HepG2 (cell line): Measurements from ENCODE around the gene TPPP3. TPM values are rescaled to one million over a fixed set of nuclear protein-coding genes. Genes with fewer than 3 reads are reported as not detected.

Source experiments
- CHCHD3 ChIP-seq: sonication (generic); formaldehyde crosslinking; IDR thresholded peaks from 2 replicates; pipeline ENCODE4 v1.8.0; 2022; ENCODE audit warnings: mild to moderate bottlenecking, missing genetic modification reagents, moderate library complexity
- DR1 ChIP-seq: sonication (generic); formaldehyde crosslinking; IDR thresholded peaks from 2 replicates; pipeline ENCODE4 v1.8.0; 2021; ENCODE audit warnings: mild to moderate bottlenecking, missing genetic modification reagents, inconsistent platforms
- FOSL1 ChIP-seq: sonication (generic); formaldehyde crosslinking; IDR thresholded peaks from 2 replicates; pipeline ENCODE4 v1.9.0; 2021; ENCODE audit warnings: missing genetic modification reagents, borderline replicate concordance
- IKZF4 ChIP-seq: sonication (generic); formaldehyde crosslinking; IDR thresholded peaks from 2 replicates; pipeline ENCODE4 v1.5.1; 2020; ENCODE audit warnings: borderline replicate concordance, mild to moderate bottlenecking, low read depth, missing genetic modification reagents; ENCODE audit errors: not compliant biosample characterization
- KDM5B ChIP-seq: sonication (generic); formaldehyde crosslinking; IDR thresholded peaks from 2 replicates; pipeline ENCODE4 v1.4.0; 2020; ENCODE audit warnings: missing genetic modification reagents, mild to moderate bottlenecking, borderline replicate concordance
- LBX2 ChIP-seq: sonication (generic); formaldehyde crosslinking; IDR thresholded peaks from 2 replicates; pipeline ENCODE4 v1.5.0; 2020; ENCODE audit warnings: missing genetic modification reagents, mild to moderate bottlenecking, borderline replicate concordance
- NKX3-1 ChIP-seq: sonication (generic); formaldehyde crosslinking; IDR thresholded peaks from 2 replicates; pipeline ENCODE4 v1.5.0; 2020; ENCODE audit warnings: missing genetic modification reagents
- PCBP1 ChIP-seq: fragments of 200-400 bp; formaldehyde crosslinking; IDR thresholded peaks from 2 replicates; pipeline ENCODE4 v1.6.1; 2017; ENCODE audit warnings: mild to moderate bottlenecking, low read depth, low read length, borderline replicate concordance
- POGZ ChIP-seq: sonication (generic); formaldehyde crosslinking; IDR thresholded peaks from 2 replicates; pipeline ENCODE4 v1.4.0; 2020; ENCODE audit warnings: mild to moderate bottlenecking, missing genetic modification reagents
- SATB2 ChIP-seq: sonication (generic); formaldehyde crosslinking; IDR thresholded peaks from 2 replicates; pipeline ENCODE4 v1.5.0; 2020; ENCODE audit warnings: missing genetic modification reagents
- TP53 ChIP-seq: sonication (generic); formaldehyde crosslinking; conservative IDR thresholded peaks from 2 replicates; pipeline ENCODE4 v1.4.0; 2020; ENCODE audit warnings: missing genetic modification reagents
- ZNF20 ChIP-seq: sonication (generic); formaldehyde crosslinking; IDR thresholded peaks from 2 replicates; pipeline ENCODE4 v1.4.0; 2020; ENCODE audit warnings: mild to moderate bottlenecking, moderate library complexity, missing genetic modification reagents
- ZNF672 ChIP-seq: sonication (generic); formaldehyde crosslinking; IDR thresholded peaks from 2 replicates; pipeline ENCODE4 v1.8.1; 2022; ENCODE audit warnings: missing genetic modification reagents
- ZNF761 ChIP-seq: sonication (generic); formaldehyde crosslinking; conservative IDR thresholded peaks from 2 replicates; pipeline ENCODE4 v1.4.0; 2020; ENCODE audit warnings: mild to moderate bottlenecking, missing genetic modification reagents
- ZNF775 ChIP-seq: sonication (generic); formaldehyde crosslinking; IDR thresholded peaks from 2 replicates; pipeline ENCODE4 v1.4.0; 2020; ENCODE audit warnings: missing genetic modification reagents, mild to moderate bottlenecking, moderate library complexity, borderline replicate concordance
- ZNF790 ChIP-seq: sonication (generic); formaldehyde crosslinking; IDR thresholded peaks from 2 replicates; pipeline ENCODE4 v1.8.0; 2022; ENCODE audit warnings: missing genetic modification reagents, mild to moderate bottlenecking, borderline replicate concordance
- polyA plus RNA-seq, 8 experiments: library from polyadenylated mRNA; depleted of rRNA in 3 of 8; stranded (reverse) in 7 of 8; unstranded in 1 of 8; fragments of >200 nt; fragmentation: Illumina TruSeq in 4 of 8; extraction: Trizol in 4 of 8; gene quantifications; 2 replicates each; pipeline versions ENCODE4 v1.2.1 to v1.2.3, GENCODE V29; 2011 to 2016; ENCODE audit warnings: low read depth in 4 of 8, missing spikeins in 1 of 8, mixed read lengths in 1 of 8; ENCODE audit not compliant: insufficient read depth in 1 of 8
- total RNA-seq, 5 experiments: library from RNA; depleted of rRNA; stranded (reverse); fragments of >200 nt; fragmentation: Illumina TruSeq; extraction: Trizol; gene quantifications; 2 replicates each; pipeline ENCODE4 v1.2.3, GENCODE V29; 2016; ENCODE audit warnings: low read depth in 1 of 5
- TF ChIP-seq, protein P1 (sequence below): IDR thresholded peaks from 2 replicates; pipeline ENCODE4 v1.6.1; 2016; ENCODE audit warnings: low read depth, control low read depth
- TF ChIP-seq, protein P2 (sequence below): sonication (generic); formaldehyde crosslinking; IDR thresholded peaks from 2 replicates; pipeline ENCODE4 v1.4.0; 2020; ENCODE audit warnings: mild to moderate bottlenecking, missing genetic modification reagents
- TF ChIP-seq, protein P3 (sequence below): sonication (generic); formaldehyde crosslinking; IDR thresholded peaks from 2 replicates; pipeline ENCODE4 v1.4.0; 2020; ENCODE audit warnings: missing genetic modification reagents
- TF ChIP-seq, protein P4 (sequence below), 2 experiments: sonication (generic) in 1 of 2; formaldehyde crosslinking in 1 of 2; IDR thresholded peaks; 2 replicates each; pipeline versions ENCODE4 v1.4.0 to v1.6.1; 2018 to 2020; ENCODE audit warnings: missing genetic modification reagents in 2 of 2, borderline replicate concordance in 1 of 2, low read depth in 1 of 2, mild to moderate bottlenecking in 1 of 2, missing biosample characterization in 1 of 2
- TF ChIP-seq, protein P5 (sequence below): sonication (generic); formaldehyde crosslinking; IDR thresholded peaks from 2 replicates; pipeline ENCODE4 v1.5.0; 2020; ENCODE audit warnings: missing genetic modification reagents, mild to moderate bottlenecking, borderline replicate concordance
- TF ChIP-seq, protein P6 (sequence below): sonication (generic); formaldehyde crosslinking; IDR thresholded peaks from 2 replicates; pipeline ENCODE4 v1.5.0; 2020; ENCODE audit warnings: missing genetic modification reagents

The TPPP3 gene
- total and polyA plus RNA-seq, 2 of the 13 experiments (the other 11 are each of a cell fraction or from before 2014, with no cell fraction given): 0.16 to 0.44 TPM

- TF ChIP-seq LBX2 (peak; percentile 49; the same call in 1 of the 2 replicates), NKX3-1 (CRISPR knock-in tag) (no peak; the same call in 1 of the 2 replicates), FOSL1 (no peak), CHCHD3 (peak; percentile 94; the same call in 1 of the 2 replicates), PCBP1 (no peak), KDM5B (CRISPR knock-in tag) (peak; percentile 97), ZNF761 (peak; percentile 91), TP53 (CRISPR knock-in tag) (no peak), POGZ (0 out of 2 replicates have a peak, but pooled peaks have one; percentile 51), IKZF4 (CRISPR knock-in tag) (peak; percentile 91), ZNF790 (CRISPR knock-in tag) (peak; percentile 96; the same call in 1 of the 2 replicates), ZNF775 (CRISPR knock-in tag) (peak; percentile 65; the same call in 1 of the 2 replicates), SATB2 (peak; percentile 52; the same call in 1 of the 2 replicates), DR1 (CRISPR knock-in tag) (peak; percentile 24; the same call in 1 of the 2 replicates), ZNF672 (CRISPR knock-in tag) (no peak), ZNF20 (no peak)
- TF ChIP-seq, protein P1, sequence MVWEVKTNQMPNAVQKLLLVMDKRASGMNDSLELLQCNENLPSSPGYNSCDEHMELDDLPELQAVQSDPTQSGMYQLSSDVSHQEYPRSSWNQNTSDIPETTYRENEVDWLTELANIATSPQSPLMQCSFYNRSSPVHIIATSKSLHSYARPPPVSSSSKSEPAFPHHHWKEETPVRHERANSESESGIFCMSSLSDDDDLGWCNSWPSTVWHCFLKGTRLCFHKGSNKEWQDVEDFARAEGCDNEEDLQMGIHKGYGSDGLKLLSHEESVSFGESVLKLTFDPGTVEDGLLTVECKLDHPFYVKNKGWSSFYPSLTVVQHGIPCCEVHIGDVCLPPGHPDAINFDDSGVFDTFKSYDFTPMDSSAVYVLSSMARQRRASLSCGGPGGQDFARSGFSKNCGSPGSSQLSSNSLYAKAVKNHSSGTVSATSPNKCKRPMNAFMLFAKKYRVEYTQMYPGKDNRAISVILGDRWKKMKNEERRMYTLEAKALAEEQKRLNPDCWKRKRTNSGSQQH: peak; percentile 66; the same call in 1 of the 2 replicates
- TF ChIP-seq, protein P2, sequence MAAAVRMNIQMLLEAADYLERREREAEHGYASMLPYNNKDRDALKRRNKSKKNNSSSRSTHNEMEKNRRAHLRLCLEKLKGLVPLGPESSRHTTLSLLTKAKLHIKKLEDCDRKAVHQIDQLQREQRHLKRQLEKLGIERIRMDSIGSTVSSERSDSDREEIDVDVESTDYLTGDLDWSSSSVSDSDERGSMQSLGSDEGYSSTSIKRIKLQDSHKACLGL (CRISPR knock-in tag): peak; percentile 99
- TF ChIP-seq, protein P3, sequence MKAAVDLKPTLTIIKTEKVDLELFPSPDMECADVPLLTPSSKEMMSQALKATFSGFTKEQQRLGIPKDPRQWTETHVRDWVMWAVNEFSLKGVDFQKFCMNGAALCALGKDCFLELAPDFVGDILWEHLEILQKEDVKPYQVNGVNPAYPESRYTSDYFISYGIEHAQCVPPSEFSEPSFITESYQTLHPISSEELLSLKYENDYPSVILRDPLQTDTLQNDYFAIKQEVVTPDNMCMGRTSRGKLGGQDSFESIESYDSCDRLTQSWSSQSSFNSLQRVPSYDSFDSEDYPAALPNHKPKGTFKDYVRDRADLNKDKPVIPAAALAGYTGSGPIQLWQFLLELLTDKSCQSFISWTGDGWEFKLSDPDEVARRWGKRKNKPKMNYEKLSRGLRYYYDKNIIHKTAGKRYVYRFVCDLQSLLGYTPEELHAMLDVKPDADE: no peak
- TF ChIP-seq, protein P4, sequence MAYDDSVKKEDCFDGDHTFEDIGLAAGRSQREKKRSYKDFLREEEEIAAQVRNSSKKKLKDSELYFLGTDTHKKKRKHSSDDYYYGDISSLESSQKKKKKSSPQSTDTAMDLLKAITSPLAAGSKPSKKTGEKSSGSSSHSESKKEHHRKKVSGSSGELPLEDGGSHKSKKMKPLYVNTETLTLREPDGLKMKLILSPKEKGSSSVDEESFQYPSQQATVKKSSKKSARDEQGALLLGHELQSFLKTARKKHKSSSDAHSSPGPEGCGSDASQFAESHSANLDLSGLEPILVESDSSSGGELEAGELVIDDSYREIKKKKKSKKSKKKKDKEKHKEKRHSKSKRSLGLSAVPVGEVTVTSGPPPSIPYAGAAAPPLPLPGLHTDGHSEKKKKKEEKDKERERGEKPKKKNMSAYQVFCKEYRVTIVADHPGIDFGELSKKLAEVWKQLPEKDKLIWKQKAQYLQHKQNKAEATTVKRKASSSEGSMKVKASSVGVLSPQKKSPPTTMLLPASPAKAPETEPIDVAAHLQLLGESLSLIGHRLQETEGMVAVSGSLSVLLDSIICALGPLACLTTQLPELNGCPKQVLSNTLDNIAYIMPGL (CRISPR knock-in tag; IDR thresholded peaks at IDR 0.05; ENCODE audit: borderline replicate concordance in 1 of 2, low read depth in 1 of 2): peak in 1 of 2 experiments; percentile 70; a peak in 2 of 4 replicates
- TF ChIP-seq, protein P5, sequence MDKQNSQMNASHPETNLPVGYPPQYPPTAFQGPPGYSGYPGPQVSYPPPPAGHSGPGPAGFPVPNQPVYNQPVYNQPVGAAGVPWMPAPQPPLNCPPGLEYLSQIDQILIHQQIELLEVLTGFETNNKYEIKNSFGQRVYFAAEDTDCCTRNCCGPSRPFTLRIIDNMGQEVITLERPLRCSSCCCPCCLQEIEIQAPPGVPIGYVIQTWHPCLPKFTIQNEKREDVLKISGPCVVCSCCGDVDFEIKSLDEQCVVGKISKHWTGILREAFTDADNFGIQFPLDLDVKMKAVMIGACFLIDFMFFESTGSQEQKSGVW: no peak
- TF ChIP-seq, protein P6, sequence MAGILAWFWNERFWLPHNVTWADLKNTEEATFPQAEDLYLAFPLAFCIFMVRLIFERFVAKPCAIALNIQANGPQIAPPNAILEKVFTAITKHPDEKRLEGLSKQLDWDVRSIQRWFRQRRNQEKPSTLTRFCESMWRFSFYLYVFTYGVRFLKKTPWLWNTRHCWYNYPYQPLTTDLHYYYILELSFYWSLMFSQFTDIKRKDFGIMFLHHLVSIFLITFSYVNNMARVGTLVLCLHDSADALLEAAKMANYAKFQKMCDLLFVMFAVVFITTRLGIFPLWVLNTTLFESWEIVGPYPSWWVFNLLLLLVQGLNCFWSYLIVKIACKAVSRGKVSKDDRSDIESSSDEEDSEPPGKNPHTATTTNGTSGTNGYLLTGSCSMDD: no peak
These were observed 37.2 kb upstream of the TPPP3 start (continued) for GRCh38 chr16:67430504-67430976.
